ENCODE measurements around the gene ATN1.

ATN1 gene

DNA sequence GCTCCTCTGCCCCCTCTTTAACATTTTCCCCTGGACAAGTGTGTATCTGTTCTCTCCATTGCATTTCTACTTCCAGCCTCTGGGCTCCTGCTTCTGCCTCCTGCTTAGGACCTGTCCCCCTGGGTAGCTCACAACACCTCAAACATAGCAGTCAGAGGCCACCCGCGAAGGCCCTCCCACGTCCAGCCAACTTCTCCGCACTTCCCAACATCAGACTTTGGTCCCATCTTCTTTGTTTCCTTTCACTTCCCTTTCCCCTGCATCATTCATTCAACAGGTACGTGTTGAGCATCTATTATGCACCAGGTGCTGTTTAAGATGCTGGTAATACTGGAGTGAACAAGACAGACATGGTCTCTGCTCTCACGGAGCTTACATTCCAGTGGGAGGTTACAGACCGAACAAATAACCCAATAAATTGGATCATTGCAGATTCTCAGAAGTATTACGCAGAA lies 19.2 kb downstream of the ATN1 start:
- Histone ChIP-seq H3K27me3 (ENCODE audit: control insufficient read depth, insufficient read depth, low read length) (no peaks in the 10 kb centered on the region), H3K4me3 (ENCODE audit: low read depth, low read length) (peak overlapping the region; percentile 73), H3K9ac (ENCODE audit: low read depth, low read length) (peak overlapping the region; percentile 43; the same call in 1 of the 2 replicates), H3K9me3 (ENCODE audit: control insufficient read depth, insufficient read depth, low read length) (no peaks in the 10 kb centered on the region), H3K36me3 (ENCODE audit: control insufficient read depth, insufficient read depth, low read length) (no peaks in the 10 kb centered on the region), H3K4me1 (ENCODE audit: control insufficient read depth, insufficient read depth, low read length) (peaks cover 25% of the 10 kb centered on the region), H3K27ac (ENCODE audit: low read depth, low read length) (peak overlapping the region; percentile 99)

DNA sequence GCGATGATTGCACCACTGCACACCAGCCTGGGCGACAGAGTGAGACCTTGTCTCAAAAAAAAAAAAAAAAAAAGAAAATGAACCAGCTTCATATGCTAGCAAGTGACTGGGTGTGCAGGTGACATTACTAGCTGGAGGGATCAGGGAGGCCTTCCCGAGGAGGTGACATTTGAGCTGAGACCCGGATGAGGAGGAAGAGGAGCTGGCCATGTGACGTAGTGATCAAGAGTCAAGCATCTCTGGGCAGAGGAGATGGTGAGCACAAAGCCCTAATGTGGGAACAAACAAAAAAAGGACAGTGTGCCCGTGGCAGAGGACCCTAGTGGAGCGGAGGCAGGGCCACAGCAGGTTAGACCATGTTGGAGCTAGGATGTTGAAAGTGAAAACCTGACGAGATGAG lies 19.9 kb downstream of the ATN1 start:
- Histone ChIP-seq H3K9ac (ENCODE audit: low read depth, low read length) (no peak overlapping the region), H3K27ac (ENCODE audit: low read depth, low read length) (no peak overlapping the region), H3K4me1 (ENCODE audit: control insufficient read depth, insufficient read depth, low read length) (peaks cover 24% of the 10 kb centered on the region), H3K9me3 (ENCODE audit: control insufficient read depth, insufficient read depth, low read length) (no peaks in the 10 kb centered on the region), H3K4me3 (ENCODE audit: low read depth, low read length) (no peak overlapping the region), H3K36me3 (ENCODE audit: control insufficient read depth, insufficient read depth, low read length) (no peaks in the 10 kb centered on the region), H3K27me3 (ENCODE audit: control insufficient read depth, insufficient read depth, low read length) (no peaks in the 10 kb centered on the region)

DNA sequence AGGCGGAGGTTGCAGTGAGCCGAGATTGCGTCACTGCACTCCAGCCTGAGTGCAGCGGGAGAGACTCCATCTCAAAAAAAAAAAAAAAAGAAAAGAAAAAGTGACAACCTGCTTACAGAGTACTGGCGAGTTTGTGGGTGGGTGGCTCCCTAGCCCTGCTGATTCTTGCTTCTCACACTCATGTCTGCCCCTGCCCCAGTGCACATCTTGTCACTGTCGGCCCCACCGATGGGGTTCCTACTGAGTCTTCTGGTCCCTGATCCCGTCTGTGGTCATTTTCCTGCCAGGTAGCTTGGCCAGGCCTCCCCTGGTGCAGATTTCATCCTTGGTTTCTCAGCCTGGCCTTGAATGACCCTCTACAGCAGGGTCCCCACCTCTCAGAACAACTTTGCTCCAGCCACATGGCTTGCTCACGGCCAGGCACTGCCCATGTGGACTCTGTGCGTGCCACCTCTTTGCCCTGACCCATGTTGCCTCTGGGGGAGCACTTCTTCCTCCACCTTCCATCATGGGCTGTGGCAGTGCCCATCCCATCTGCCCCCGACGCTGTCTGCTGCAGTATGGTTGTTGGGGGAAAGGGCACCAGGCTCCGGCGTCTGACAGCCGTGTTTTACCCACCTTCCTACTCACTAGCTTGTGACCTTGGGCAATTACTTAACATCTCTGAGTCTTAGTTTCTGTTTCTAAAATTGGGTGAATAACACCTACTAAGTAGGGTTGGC lies 21.3 kb downstream of the ATN1 start:
- no peak overlapping the region for H3K4me3 ChIP-seq (ENCODE audit: low read depth, low read length)
- peaks cover 18% of the 10 kb centered on the region for H3K4me1 ChIP-seq (ENCODE audit: control insufficient read depth, insufficient read depth, low read length)
- no peaks in the 10 kb centered on the region for H3K27me3 ChIP-seq (ENCODE audit: control insufficient read depth, insufficient read depth, low read length)
- no peaks in the 10 kb centered on the region for H3K9me3 ChIP-seq (ENCODE audit: control insufficient read depth, insufficient read depth, low read length)
- no peaks in the 10 kb centered on the region for H3K36me3 ChIP-seq (ENCODE audit: control insufficient read depth, insufficient read depth, low read length)
- H3K9ac ChIP-seq (ENCODE audit: low read depth, low read length): no peak overlapping the region
- no peak overlapping the region for H3K27ac ChIP-seq (ENCODE audit: low read depth, low read length)

DNA sequence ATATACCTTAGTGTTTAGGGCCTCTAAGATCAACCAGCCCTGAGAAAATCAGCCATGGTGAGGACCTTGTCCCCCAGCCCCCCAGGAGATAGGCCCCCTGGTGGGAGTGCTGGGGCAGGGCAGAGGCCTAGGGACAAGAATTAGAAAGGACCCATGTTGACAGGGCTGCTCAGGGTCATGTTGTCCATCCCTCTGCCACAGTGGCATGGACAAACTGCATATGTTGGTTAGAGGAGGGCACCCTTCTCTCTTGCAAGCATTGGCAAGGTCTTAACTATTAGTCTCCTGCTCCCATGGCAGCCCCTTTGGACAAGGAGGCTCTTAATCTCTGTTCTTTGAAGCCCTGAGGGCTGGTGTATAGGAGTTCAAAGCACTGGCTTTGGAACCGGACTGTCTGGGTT lies 22.6 kb downstream of the ATN1 start:
- H3K4me3 ChIP-seq (ENCODE audit: low read depth, low read length): no peak overlapping the region
- H3K27me3 ChIP-seq (ENCODE audit: control insufficient read depth, insufficient read depth, low read length): no peaks in the 10 kb centered on the region
- no peaks in the 10 kb centered on the region for H3K9me3 ChIP-seq (ENCODE audit: control insufficient read depth, insufficient read depth, low read length)
- no peaks in the 10 kb centered on the region for H3K36me3 ChIP-seq (ENCODE audit: control insufficient read depth, insufficient read depth, low read length)
- H3K4me1 ChIP-seq (ENCODE audit: control insufficient read depth, insufficient read depth, low read length): peaks cover 11% of the 10 kb centered on the region
- no peak overlapping the region; the same call in 1 of the 2 replicates for H3K9ac ChIP-seq (ENCODE audit: low read depth, low read length)
- no peak overlapping the region for H3K27ac ChIP-seq (ENCODE audit: low read depth, low read length)

DNA sequence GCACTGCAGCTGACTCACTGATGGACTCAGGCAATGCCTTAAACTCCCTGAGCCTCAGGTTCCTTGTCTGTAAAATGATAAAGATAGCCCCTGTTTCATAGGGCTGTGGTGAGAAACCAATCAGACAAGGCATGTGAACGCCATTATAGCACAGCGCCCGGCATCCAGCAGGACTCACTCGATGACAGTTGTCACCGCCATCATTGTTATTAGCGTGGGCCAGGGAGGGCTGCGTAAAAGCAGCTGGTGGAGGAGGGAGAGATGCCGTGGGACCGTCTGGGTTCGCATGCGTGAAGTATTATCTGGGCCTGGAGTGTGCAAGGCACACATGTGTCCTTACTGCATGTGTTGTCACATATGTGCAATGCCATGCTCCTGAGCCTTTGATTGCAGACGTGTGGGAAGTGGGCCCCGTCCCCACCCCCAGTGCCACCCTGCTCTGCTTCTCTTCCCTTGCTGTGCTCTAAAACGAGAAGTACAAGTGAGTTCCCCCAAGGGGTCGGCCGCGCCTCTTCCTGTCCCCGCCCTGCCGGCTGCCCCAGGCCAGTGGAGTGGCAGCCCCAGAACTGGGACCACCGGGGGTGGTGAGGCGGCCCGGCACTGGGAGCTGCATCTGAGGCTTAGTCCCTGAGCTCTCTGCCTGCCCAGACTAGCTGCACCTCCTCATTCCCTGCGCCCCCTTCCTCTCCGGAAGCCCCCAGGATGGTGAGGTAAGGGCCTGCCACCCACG lies 23.2 kb downstream of the ATN1 start, which contains the start of gene PTPN6:
Gene PTPN6 (plus strand): TSS at position 546 of the 730 bp plus-strand sequence. CDS start 157 bp downstream, at position 703.
- Histone ChIP-seq H3K27ac (ENCODE audit: low read depth, low read length) (no peak within 1 kb of the TSS), H3K4me3 (ENCODE audit: low read depth, low read length) (no peak within 1 kb of the TSS), H3K27me3 (ENCODE audit: control insufficient read depth, insufficient read depth, low read length) (no peaks in the 10 kb centered on the region), H3K4me1 (ENCODE audit: control insufficient read depth, insufficient read depth, low read length) (peaks cover 5% of the 10 kb centered on the region), H3K9me3 (ENCODE audit: control insufficient read depth, insufficient read depth, low read length) (no peaks in the 10 kb centered on the region), H3K36me3 (ENCODE audit: control insufficient read depth, insufficient read depth, low read length) (peaks cover 1% of the 10 kb centered on the region; the same call in 1 of the 2 replicates), H3K9ac (ENCODE audit: low read depth, low read length) (no peak within 1 kb of the TSS; the same call in 1 of the 2 replicates)

DNA sequence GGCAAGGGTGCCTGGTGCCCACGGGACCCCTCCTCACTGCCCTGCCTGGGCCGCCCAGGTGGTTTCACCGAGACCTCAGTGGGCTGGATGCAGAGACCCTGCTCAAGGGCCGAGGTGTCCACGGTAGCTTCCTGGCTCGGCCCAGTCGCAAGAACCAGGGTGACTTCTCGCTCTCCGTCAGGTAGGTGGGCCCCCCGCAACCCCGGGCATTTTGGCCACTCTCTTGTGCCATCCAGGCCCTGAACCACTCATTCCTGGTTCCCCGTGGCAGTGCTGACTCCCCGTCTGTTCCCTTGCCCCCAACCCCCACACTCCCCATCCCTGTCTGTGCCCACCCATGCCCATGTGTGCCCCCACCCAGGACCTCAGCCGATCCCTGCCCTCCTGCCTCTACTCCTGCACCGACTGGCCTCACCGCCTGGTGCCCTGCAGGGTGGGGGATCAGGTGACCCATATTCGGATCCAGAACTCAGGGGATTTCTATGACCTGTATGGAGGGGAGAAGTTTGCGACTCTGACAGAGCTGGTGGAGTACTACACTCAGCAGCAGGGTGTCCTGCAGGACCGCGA lies 23.9 kb downstream of the ATN1 start:
- no peak overlapping the region for H3K27ac ChIP-seq (ENCODE audit: low read depth, low read length)
- no peak overlapping the region for H3K4me3 ChIP-seq (ENCODE audit: low read depth, low read length)
- no peak overlapping the region for H3K9ac ChIP-seq (ENCODE audit: low read depth, low read length)
- peaks cover 5% of the 10 kb centered on the region for H3K4me1 ChIP-seq (ENCODE audit: control insufficient read depth, insufficient read depth, low read length)
- H3K36me3 ChIP-seq (ENCODE audit: control insufficient read depth, insufficient read depth, low read length): peaks cover 2% of the 10 kb centered on the region; the same call in 1 of the 2 replicates
- H3K27me3 ChIP-seq (ENCODE audit: control insufficient read depth, insufficient read depth, low read length): no peaks in the 10 kb centered on the region
- no peaks in the 10 kb centered on the region for H3K9me3 ChIP-seq (ENCODE audit: control insufficient read depth, insufficient read depth, low read length)

DNA sequence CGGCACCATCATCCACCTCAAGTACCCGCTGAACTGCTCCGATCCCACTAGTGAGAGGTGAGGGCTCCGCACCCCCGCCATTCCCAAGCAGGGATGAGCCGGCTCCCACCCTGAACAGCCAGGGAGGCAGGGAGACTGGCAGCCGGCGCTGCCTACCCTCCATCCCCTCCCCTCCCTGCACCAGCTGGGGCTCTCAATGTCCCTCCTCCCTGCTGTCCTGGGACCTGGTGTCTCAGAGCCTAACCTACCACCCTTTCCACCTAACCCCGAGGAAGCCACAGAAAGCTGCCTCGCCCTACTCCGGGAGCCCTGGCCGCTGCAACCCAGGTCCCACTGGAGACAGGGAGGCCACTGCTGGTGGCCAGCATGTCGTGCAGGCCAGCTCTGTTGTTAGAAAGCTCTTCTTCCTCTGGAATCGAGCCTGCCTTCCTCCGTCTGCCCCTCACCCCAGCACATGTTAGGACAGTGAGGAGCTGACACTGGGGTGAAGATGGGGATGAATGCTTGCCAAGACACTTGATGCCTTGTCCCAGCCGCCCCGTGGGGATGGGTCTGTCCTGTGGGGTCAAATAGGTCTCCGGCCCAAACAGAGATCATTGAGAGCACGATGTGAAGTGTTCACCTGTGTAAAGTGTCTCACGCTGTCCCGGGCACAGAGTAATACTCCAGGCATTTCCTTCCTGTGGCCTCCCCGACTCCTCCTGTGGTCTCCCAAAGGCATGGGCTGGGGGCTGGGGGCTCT lies 24.5 kb downstream of the ATN1 start:
- H3K27ac ChIP-seq (ENCODE audit: low read depth, low read length): no peak overlapping the region
- H3K4me3 ChIP-seq (ENCODE audit: low read depth, low read length): no peak overlapping the region
- no peaks in the 10 kb centered on the region for H3K27me3 ChIP-seq (ENCODE audit: control insufficient read depth, insufficient read depth, low read length)
- H3K4me1 ChIP-seq (ENCODE audit: control insufficient read depth, insufficient read depth, low read length): no peaks in the 10 kb centered on the region
- H3K36me3 ChIP-seq (ENCODE audit: control insufficient read depth, insufficient read depth, low read length): peaks cover 2% of the 10 kb centered on the region
- H3K9me3 ChIP-seq (ENCODE audit: control insufficient read depth, insufficient read depth, low read length): no peaks in the 10 kb centered on the region
- H3K9ac ChIP-seq (ENCODE audit: low read depth, low read length): no peak overlapping the region; the same call in 1 of the 2 replicates

DNA sequence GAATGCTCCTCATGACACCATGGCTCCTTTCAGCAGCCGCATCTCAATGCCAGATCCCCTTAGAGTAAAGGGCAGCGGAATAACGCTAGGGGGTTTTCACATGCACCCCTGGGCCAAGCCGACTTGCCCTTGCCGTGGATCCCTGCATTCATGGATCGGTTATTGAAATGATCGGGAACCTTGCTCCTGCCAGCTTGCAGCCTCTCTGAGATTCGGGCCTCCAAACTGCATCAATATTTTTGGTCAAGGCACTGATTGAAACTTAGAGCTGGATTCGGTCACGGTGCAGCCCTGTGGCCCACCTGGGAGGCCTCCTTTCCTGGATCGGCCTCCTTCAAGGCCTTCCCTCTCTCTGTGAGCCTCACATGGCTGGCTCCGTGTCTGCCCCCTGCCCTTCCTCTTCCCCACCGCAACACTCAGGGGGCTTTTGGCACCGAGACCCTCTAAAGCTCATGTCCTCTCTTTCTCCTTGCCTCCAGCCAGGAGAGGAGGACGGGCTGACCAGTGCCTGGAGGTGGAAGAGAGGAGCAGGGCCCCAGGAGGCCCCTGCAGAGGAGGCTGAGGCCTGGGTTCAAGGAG lies 25.2 kb downstream of the ATN1 start:
- no peaks in the 10 kb centered on the region for H3K4me1 ChIP-seq (ENCODE audit: control insufficient read depth, insufficient read depth, low read length)
- no peak overlapping the region for H3K27ac ChIP-seq (ENCODE audit: low read depth, low read length)
- no peak overlapping the region for H3K4me3 ChIP-seq (ENCODE audit: low read depth, low read length)
- H3K27me3 ChIP-seq (ENCODE audit: control insufficient read depth, insufficient read depth, low read length): no peaks in the 10 kb centered on the region
- peaks cover 2% of the 10 kb centered on the region for H3K36me3 ChIP-seq (ENCODE audit: control insufficient read depth, insufficient read depth, low read length)
- H3K9ac ChIP-seq (ENCODE audit: low read depth, low read length): no peak overlapping the region
- no peaks in the 10 kb centered on the region for H3K9me3 ChIP-seq (ENCODE audit: control insufficient read depth, insufficient read depth, low read length)

DNA sequence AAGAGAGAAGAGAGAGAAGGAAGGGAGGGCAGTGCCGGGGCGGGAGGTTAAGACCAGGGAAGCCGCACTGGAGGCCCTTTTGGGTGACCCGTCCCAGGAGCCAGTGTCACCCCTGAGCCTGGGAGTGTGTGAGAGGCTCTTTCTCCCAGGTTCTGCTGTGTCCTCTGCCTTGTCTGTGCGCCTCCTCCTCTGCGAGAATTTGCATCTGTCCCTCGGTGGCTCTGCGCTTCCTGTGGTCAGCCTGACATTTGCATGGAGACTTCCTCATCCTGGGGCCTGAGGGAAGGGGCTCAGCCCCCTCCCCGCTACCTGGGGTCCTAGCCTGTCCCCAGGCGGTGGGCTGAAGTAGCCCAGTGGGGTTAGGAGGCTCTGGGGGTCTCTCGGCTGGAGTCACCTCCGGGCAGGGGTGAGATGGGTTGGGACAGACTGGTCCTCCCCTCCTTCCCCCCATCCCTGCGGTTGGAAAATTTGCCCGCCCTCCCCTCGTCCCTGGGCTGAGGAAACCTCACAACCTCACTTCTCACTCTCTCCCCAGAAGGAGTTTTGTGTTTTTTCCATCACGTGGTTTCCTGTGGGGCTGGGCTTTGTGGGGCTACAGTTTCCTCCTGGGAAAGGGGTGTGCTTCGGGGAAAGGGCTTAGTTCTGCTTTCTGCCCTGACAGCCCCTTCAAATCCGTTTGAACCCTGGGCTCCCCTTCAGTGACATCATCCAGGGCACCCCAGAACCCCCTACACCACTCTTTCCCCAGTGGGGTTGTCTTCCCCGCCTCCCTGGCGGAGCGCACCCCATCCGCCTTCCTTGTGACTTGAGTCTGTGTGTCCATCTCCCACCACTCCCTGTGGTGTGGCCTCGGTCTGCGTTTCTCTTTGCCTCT lies 25.9 kb downstream of the ATN1 start:
- H3K4me1 ChIP-seq (ENCODE audit: control insufficient read depth, insufficient read depth, low read length): no peaks in the 10 kb centered on the region
- no peak overlapping the region for H3K27ac ChIP-seq (ENCODE audit: low read depth, low read length)
- H3K27me3 ChIP-seq (ENCODE audit: control insufficient read depth, insufficient read depth, low read length): no peaks in the 10 kb centered on the region
- peaks cover 2% of the 10 kb centered on the region for H3K36me3 ChIP-seq (ENCODE audit: control insufficient read depth, insufficient read depth, low read length)
- H3K9ac ChIP-seq (ENCODE audit: low read depth, low read length): no peak overlapping the region
- H3K4me3 ChIP-seq (ENCODE audit: low read depth, low read length): no peak overlapping the region
- no peaks in the 10 kb centered on the region for H3K9me3 ChIP-seq (ENCODE audit: control insufficient read depth, insufficient read depth, low read length)
